ENCODE measurements around the gene SPR. TPM values are rescaled to one million over a fixed set of nuclear protein-coding genes. Genes with fewer than 3 reads are reported as not detected.

The SPR gene
- polyA plus RNA-seq, 1 of the 3 experiments (the other 2 are of a cell fraction): 25.7 TPM

- no peaks in the 10 kb centered on the region for H3K9me2 ChIP-seq
- DNase-seq: no peak
- TF ChIP-seq RCOR1 (IDR thresholded peaks at IDR 0.05; ENCODE audit: low read length) (no peak), RAD21 (IDR thresholded peaks at IDR 0.05; ENCODE audit: low read length) (no peak), ELF1 (IDR thresholded peaks at IDR 0.05) (no peak), ZBTB33 (IDR thresholded peaks at IDR 0.05; ENCODE audit: borderline replicate concordance, low read depth) (no peak), PBX3 (IDR thresholded peaks at IDR 0.05) (no peak), EP300 (IDR thresholded peaks at IDR 0.05; ENCODE audit: borderline replicate concordance in 1 of 2, low read depth in 1 of 2, low read length in 1 of 2) (no peak), SIN3A (IDR thresholded peaks at IDR 0.05; ENCODE audit: borderline replicate concordance, low read depth, low read length) (no peak), EZH2phosphoT487 (IDR thresholded peaks at IDR 0.05; ENCODE audit: borderline replicate concordance, low read depth) (no peak), USF2 (IDR thresholded peaks at IDR 0.05; ENCODE audit: borderline replicate concordance, low read depth, low read length) (no peak)
- no peaks in the 10 kb centered on the region for H3F3A ChIP-seq (replicated peaks; ENCODE audit: insufficient read depth)
- no peaks in the 10 kb centered on the region for H3K9me3 ChIP-seq
- no peaks in the 10 kb centered on the region for H4K20me1 ChIP-seq (ENCODE audit: insufficient read depth)
- no peaks in the 10 kb centered on the region for H3K79me2 ChIP-seq (ENCODE audit: insufficient read depth)
- peaks cover 16% of the 10 kb centered on the region; the same call in 1 of the 2 replicates for H3K27me3 ChIP-seq (ENCODE audit: insufficient read depth)
- H3K4me2 ChIP-seq: no peak overlapping the region
- POLR2A ChIA-PET: no interaction called here
- 87% methylated on average over 3 of the region's 4 CpGs for WGBS (ENCODE audit: low lambda C conversion rate)
- no peaks in the 10 kb centered on the region for H3K36me3 ChIP-seq (replicated peaks in 1 of 2; ENCODE audit: control insufficient read depth in 1 of 2, insufficient read depth in 2 of 2, low read length in 1 of 2)
- H2AFZ ChIP-seq (ENCODE audit: low read depth): no peak overlapping the region
- H3K9ac ChIP-seq: no peak overlapping the region
- no peak overlapping the region for H3K4me3 ChIP-seq (ENCODE audit: low read depth in 2 of 2, low read length in 1 of 2)
- H3K4me1 ChIP-seq (ENCODE audit: control insufficient read depth in 1 of 2, insufficient read depth in 2 of 2, low read depth in 1 of 2, low read length in 1 of 2): peaks cover 8 to 15% of the 10 kb centered on the region in 2 experiments; a peak in 1 of 4 replicates
- CTCF ChIA-PET: interaction anchor here (0.9 to 5.3 kb wide), 3 partner anchors 11 to 41 kb away, joined by 3 to 36 read pairs (median 10); no protein-coding TSS in a partner anchor
- H3K27ac ChIP-seq (ENCODE audit: low read depth in 2 of 2, low read length in 1 of 2): no peak overlapping the region
Observed at GRCh38 chr2:72932805-72933204, 45.6 kb downstream of the SPR start.

DNA sequence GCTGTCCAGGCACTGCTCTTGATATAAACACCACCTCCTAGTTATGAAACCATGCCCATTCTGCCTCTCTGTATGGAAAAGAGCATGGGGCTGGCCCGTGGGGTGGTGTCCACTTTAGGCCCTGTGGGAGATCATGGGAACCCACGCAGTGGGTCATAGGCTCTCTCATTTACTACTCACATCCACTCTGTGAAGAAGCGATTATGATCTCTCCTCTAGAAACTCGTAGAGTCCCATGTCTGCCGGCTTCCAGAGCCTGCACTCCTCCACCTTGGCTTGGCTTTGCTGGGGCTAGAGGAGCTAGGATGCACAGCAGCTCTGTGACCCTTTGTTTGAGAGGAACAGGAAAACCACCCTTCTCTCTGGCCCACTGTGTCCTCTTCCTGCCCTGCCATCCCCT, 46.0 kb downstream of the SPR start:
- Histone ChIP-seq H3K9ac (no peak overlapping the region), H3K9me2 (no peaks in the 10 kb centered on the region), H3K9me3 (no peaks in the 10 kb centered on the region), H3K4me3 (ENCODE audit: low read depth in 2 of 2, low read length in 1 of 2) (no peak overlapping the region), H3K27me3 (ENCODE audit: insufficient read depth) (peaks cover 12% of the 10 kb centered on the region; the same call in 1 of the 2 replicates), H3F3A (replicated peaks; ENCODE audit: insufficient read depth) (no peaks in the 10 kb centered on the region), H4K20me1 (ENCODE audit: insufficient read depth) (no peaks in the 10 kb centered on the region), H3K4me1 (ENCODE audit: control insufficient read depth in 1 of 2, insufficient read depth in 2 of 2, low read depth in 1 of 2, low read length in 1 of 2) (peaks cover 8 to 15% of the 10 kb centered on the region in 2 experiments; a peak in 1 of 4 replicates), H3K27ac (ENCODE audit: low read depth in 2 of 2, low read length in 1 of 2) (no peak overlapping the region), H2AFZ (ENCODE audit: low read depth) (no peak overlapping the region), H3K36me3 (replicated peaks in 1 of 2; ENCODE audit: control insufficient read depth in 1 of 2, insufficient read depth in 2 of 2, low read length in 1 of 2) (no peaks in the 10 kb centered on the region), H3K79me2 (ENCODE audit: insufficient read depth) (no peaks in the 10 kb centered on the region), H3K4me2 (no peak overlapping the region)
- 66% methylated on average over 5 of the region's 5 CpGs for WGBS (ENCODE audit: low lambda C conversion rate)
- ChIA-PET CTCF (interaction anchor here (2.7 to 5.3 kb wide), 2 partner anchors 40 to 41 kb away, joined by 10 to 36 read pairs; no protein-coding TSS in a partner anchor), POLR2A (no interaction called here)
- DNase-seq: no peak
- no peak for TF ChIP-seq TCF12 (IDR thresholded peaks at IDR 0.05)
- no peak for TF ChIP-seq RFX5 (IDR thresholded peaks at IDR 0.05; ENCODE audit: low read length)
- TF ChIP-seq RXRA (IDR thresholded peaks at IDR 0.05; ENCODE audit: borderline replicate concordance, low read depth): no peak
- no peak for TF ChIP-seq IRF3 (IDR thresholded peaks at IDR 0.05; ENCODE audit: low read depth, low read length)
- no peak for TF ChIP-seq GATA2 (CRISPR knock-in tag; IDR thresholded peaks at IDR 0.05)
- no peak for TF ChIP-seq MAX (IDR thresholded peaks at IDR 0.05; ENCODE audit: low read depth)
- TF ChIP-seq FOXJ3 (CRISPR knock-in tag; IDR thresholded peaks at IDR 0.05): no peak
- TF ChIP-seq CHD2 (IDR thresholded peaks at IDR 0.05; ENCODE audit: low read length, partially characterized antibody): no peak
- TF ChIP-seq NFIC (IDR thresholded peaks at IDR 0.05; ENCODE audit: borderline replicate concordance): no peak
- no peak for TF ChIP-seq REST (IDR thresholded peaks at IDR 0.05; ENCODE audit: low read depth, low read length)
